Embryonic facial prominence (tissue), 1 donor: ENCODE measurements around the gene SETD5.

ENCODE experiments used
- DNase-seq: peaks from one replicate; pipeline ENCODE4 v3.0.0-alpha.2; 2016; ENCODE audit errors: extremely low spot score

The SETD5 gene

GRCh38 chr3:9409981-9410854, 12.8 kb downstream of the SETD5 start:
- DNase-seq = no peak

GRCh38 chr3:9411302-9411701, 13.9 kb downstream of the SETD5 start:
- no peak for DNase-seq

- no peak for DNase-seq
These were observed 14.9 kb downstream of the SETD5 start for GRCh38 chr3:9412293-9412692.

GRCh38 chr3:9414826-9415225, 17.4 kb downstream of the SETD5 start:
- DNase-seq = no peak

- no peak for DNase-seq
These were observed 18.2 kb downstream of the SETD5 start for GRCh38 chr3:9415485-9416138.

GRCh38 chr3:9416139-9416780, 18.8 kb downstream of the SETD5 start:
- DNase-seq = no peak

- no peak for DNase-seq
These were observed 23.6 kb downstream of the SETD5 start for GRCh38 chr3:9420850-9421549.

- peak; percentile 86 for DNase-seq
These were observed 25.5 kb downstream of the SETD5 start for GRCh38 chr3:9422712-9423424.

GRCh38 chr3:9428411-9428810, 31.0 kb downstream of the SETD5 start:
- DNase-seq = no peak

GRCh38 chr3:9430733-9431132, 33.3 kb downstream of the SETD5 start:
- DNase-seq = no peak

GRCh38 chr3:9433627-9434521, 36.5 kb downstream of the SETD5 start:
- DNase-seq = no peak

GRCh38 chr3:9435316-9435715, 37.9 kb downstream of the SETD5 start:
- DNase-seq = no peak

GRCh38 chr3:9439331-9439730, 41.9 kb downstream of the SETD5 start:
- no peak for DNase-seq

- no peak for DNase-seq
These were observed 44.2 kb downstream of the SETD5 start for GRCh38 chr3:9441501-9442221.

- no peak for DNase-seq
These were observed 50.7 kb downstream of the SETD5 start for GRCh38 chr3:9448071-9448470.

GRCh38 chr3:9448643-9449042, 51.2 kb downstream of the SETD5 start:
- no peak for DNase-seq

- DNase-seq = no peak
These were observed 52.7 kb downstream of the SETD5 start for GRCh38 chr3:9450126-9450525.

GRCh38 chr3:9450991-9451390, 53.6 kb downstream of the SETD5 start:
- DNase-seq = no peak

GRCh38 chr3:9452417-9452816, 55.0 kb downstream of the SETD5 start:
- no peak for DNase-seq
